GM12892 (cell line): ENCODE data around the gene ARID5A.
"Not testable (repeated sequence)": the region's sequence is repeated elsewhere in the genome, so short reads cannot be mapped to it uniquely, and the experiment has no call there.

Source experiments
- DNase-seq: peaks from one replicate; pipeline ENCODE4 v3.0.0; 2011; ENCODE audit not compliant: insufficient read length
- FAIRE-seq: peaks from 2 replicates; lab custom pipeline; 2011; peaks lifted over from hg19 to GRCh38; lab: Jason Lieb, UNC
- POLR2A ChIP-seq: IDR thresholded peaks from 2 replicates; pipeline ENCODE4 v1.6.1; 2011; ENCODE audit warnings: low read depth, low read length, control low read depth
- POLR2AphosphoS5 ChIP-seq: IDR thresholded peaks from 2 replicates; pipeline ENCODE4 v1.6.1; 2011; ENCODE audit warnings: low read depth, low read length, control low read depth
- TAF1 ChIP-seq: IDR thresholded peaks from 2 replicates; pipeline ENCODE4 v1.6.1; 2011; ENCODE audit warnings: low read depth, mild to moderate bottlenecking, control low read depth, low read length, borderline replicate concordance

ARID5A gene

DNA sequence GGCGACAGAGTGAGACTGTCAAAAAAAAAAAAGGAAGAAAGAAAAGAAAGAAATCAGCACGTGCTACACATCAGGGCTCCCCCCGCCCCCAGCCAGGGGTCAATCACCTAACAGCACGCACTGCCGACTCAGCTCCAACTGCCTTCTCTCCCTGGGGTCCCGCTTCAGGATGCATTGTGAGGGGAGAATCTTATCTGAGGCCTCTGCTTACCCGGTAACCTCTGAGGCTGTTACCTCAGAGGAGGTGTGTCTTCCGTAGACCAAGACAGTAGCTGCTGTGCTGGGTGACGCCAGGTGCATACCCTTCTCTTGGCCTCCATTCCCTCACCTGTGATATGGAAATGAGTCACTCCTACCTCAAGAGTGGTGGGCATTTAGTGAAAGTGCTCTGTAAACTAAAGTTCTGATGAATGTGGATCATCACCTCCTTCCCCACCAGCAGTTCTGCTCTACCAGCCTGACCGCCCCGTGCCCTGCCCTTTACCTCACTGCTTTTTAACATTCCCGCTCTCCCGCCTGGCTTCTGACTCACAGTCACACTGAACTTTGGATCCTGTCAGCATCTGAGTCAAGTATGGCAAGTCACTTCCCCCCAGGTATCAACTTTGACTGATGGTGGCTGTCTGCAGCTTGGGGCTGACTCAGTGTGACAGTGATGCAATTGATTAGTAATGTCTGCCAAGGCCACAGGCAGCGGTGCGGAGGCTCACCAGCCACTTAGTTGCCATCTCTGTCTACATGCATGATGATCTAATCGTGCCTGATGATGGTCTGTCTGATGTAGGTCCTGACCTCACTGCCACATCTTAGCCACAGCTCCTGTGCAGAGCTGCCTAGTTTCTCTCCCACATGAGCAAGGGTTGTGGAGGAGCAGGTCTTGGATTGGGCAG lies 20.1 kb downstream of the ARID5A start:
- DNase-seq: no peak
- peak; percentile 17 for FAIRE-seq
- TF ChIP-seq POLR2AphosphoS5 (no peak), POLR2A (no peak), TAF1 (no peak)

DNA sequence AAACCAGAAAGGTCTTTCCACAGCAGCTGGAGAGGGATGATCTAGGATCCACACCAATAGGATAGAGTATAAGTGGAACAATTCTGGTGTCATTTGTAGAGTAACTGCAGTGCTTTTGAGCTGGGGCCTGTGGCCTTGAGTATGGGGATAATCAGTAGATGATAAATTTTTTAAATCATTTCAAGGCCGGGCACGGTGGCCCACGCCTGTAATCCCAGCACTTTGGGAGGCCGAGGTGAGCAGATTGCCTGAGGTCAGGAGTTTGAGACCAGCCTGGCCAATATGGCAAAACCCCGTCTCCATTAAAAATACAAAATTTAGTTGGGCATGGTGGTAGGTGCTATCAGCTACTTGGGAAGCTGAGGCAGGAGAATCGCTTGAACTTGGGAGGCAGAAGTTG lies 20.9 kb downstream of the ARID5A start:
- DNase-seq, FAIRE-seq: not testable (repeated sequence)

DNA sequence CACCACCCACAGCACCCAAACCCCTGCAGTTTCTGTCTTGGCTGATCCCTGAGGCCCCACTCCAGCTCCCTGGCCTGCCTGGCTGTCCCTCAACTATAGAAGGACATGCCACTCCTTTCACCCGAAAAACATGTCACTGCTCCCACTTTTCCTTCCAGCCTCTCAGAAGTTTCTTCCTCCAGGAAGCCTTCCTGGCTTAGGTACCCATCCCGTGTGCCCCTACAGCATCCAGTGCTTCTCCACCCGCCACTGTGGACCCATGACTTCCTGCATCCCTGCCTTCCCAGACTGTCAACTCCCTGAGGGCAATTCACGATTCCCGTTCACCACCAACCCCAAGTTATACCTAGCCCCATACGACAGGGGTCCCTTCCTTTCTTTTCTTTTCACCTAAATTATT lies 21.5 kb downstream of the ARID5A start:
- DNase-seq: no peak
- no peak for TF ChIP-seq POLR2AphosphoS5
- no peak for TF ChIP-seq TAF1
- no peak for TF ChIP-seq POLR2A
- no peak for FAIRE-seq

DNA sequence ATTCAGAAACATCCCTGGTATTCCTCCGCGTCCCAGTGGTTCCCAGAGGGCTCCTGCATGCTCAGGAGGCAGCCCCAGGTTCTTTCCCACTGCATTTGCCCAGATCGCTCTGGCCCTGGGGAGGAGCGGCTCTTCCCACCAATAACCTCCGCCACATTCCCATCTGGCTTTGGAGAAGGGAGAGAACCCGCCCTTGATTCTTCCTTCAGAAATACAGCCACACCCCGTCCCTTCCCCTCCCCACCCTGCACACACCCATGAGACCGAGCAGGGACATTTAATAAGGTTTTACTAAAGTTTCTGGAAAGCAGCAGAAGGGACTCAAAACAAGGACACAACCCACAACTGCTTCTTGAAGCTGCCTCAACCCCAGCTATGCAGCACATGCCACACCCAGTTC lies 21.9 kb downstream of the ARID5A start:
- TF ChIP-seq TAF1: no peak
- no peak for TF ChIP-seq POLR2A
- no peak for TF ChIP-seq POLR2AphosphoS5
- FAIRE-seq (no peak), DNase-seq (no peak)

DNA sequence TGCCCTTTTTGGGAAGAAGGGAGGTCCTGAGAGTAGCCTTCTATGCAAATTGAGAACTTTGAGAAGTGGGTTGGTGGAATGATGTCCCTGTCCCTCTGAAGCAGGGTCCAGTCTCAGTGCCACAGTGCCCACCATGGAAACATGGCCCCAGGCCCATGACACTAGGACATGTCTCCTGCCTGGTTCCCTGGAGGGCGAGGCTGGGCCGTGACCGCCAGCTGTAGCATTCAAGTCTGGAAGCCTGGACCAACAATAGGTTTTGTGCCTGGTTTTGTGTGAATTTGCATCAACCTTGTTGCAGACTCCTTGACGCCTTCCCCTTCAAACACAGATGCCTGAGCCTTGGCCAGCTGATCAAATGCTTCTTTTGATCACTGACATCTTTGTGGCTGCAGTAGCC lies 27.5 kb downstream of the ARID5A start:
- TF ChIP-seq POLR2AphosphoS5 (no peak), TAF1 (no peak), POLR2A (no peak)
- FAIRE-seq: no peak
- no peak for DNase-seq

DNA sequence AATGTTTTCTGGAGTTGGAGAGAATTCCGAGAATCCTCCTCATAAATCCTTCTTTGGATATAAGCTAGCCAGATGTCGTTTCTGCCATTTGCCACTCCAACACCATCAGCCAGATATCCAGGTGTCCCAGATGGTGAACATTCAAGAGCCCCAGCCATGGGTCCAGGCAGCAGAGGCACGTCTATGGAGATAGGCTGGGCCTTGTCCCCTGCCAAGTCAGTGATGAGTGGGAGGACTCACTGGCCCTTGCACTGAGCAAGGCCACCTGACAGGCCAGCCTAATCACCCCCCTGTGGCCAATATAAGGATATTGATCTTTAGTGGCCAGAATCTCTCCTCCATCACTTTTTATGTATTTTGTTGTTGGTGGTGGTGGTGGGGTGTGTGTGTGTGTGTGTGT lies 28.0 kb downstream of the ARID5A start:
- TF ChIP-seq POLR2AphosphoS5 (no peak), POLR2A (no peak), TAF1 (no peak)
- no peak for DNase-seq
- FAIRE-seq: no peak

DNA sequence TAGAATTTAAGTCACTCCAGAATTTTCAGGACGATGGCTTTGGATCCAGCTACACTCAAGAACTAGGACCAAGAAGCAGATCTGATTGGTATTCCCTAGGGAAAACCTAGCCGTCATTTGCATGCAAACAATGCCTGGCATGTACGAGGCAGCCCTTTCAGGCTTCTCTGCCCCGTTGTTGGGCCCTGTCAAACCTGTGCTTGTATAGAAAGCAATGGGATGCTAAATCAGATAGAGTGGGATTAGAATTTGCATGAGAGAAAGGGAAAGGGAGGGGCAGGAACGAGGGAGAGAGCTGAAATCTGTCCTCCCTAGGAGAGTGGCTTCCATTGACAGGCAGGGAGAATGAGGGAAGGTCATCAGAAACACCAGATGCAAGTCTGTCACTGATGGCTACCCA lies 28.6 kb downstream of the ARID5A start:
- no peak for DNase-seq
- no peak for FAIRE-seq
- TF ChIP-seq POLR2A: no peak
- TF ChIP-seq POLR2AphosphoS5: no peak
- TF ChIP-seq TAF1: no peak

DNA sequence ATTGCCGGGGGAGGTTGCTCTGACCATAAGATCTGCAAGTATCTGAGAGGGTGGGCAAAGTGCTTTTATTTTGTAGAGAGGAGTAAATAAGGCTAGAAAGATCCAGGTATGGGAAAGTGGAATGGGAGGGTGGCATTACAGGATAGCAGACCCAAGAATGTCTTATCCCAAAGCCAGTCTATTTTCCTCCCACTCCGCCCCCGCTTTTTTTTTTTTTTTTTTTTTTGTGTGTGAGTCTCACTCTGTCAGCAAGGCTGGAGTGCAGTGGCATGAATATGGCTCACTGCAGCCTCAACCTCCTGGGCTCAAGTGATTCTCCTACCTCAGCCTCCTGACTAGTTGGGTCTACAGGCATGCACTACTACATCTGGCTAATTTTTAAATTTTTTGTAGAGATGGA lies 31.5 kb downstream of the ARID5A start:
- no peak for TF ChIP-seq POLR2A
- no peak for TF ChIP-seq TAF1
- no peak for TF ChIP-seq POLR2AphosphoS5
- FAIRE-seq (no peak), DNase-seq (no peak)

DNA sequence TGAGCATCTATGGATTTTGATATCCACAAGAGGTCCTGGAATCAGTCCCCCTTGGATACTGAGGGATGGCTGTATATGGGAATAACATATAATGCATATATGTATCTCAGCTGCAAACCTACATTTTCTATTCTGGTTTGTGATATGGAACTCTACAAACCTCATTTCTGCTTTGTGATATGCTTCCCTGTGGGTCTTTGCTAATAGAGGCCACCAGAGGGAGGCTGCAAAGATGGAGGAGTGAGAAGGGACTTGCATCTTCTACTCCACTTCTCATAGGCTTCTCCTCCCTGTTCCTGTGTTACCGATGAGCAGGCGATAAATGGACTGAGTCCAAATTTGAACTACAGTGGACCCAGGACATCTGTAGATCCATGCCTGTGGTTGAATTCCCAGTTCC lies 37.8 kb downstream of the ARID5A start:
- FAIRE-seq: no peak
- DNase-seq: no peak
- TF ChIP-seq POLR2AphosphoS5 (no peak), TAF1 (no peak), POLR2A (no peak)

DNA sequence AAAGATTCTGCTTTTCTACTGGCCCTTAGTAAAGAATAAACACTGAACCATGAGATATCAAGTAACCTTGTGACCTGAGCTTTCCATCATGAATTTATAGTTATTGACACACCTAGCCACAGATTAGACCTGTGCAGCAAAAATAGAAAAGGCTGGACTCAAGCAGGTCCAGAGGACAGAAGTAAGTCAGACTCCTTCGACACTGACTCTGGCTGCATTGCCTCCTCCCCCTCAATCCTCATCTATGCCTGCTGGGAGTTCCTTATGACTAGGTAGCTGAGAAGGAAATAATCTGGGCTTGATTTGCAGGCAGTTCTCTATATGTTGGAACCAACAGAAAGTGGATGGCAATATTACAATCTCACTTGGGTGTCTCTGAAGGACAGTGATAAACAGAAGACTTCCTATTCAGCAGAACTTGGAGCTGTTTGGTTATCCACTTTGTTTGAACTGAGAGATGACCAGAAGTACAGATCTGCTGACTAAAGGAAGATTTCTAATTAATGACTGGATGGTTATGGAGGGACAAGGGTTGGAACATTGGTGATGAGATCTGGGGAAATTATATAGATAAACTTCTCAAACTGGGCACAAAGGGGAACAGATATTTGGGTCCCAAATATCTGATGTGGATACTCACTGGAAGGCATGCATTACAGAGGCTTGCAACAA lies 39.4 kb downstream of the ARID5A start:
- no peak for TF ChIP-seq TAF1
- TF ChIP-seq POLR2AphosphoS5: no peak
- TF ChIP-seq POLR2A: no peak
- FAIRE-seq: no peak
- DNase-seq: no peak

DNA sequence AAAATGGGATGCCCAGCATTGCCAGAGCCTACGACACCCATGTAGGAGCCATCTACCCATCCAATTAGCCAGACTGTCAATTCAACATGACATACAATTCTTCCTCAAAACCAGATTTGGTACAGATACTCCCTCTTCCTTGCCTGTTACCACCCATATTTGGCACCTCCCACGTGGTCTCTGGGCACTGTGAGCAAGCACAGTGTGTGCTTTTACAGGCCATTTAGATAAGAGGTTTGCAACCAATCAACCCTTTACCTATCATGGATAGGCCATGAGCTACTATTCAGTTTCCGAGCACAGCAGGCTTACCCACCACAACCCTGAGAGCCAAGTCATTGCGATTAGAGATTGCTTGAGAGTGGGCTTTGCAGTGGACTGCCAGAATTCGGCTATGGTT lies 40.9 kb downstream of the ARID5A start:
- DNase-seq (no peak), FAIRE-seq (no peak)
- TF ChIP-seq POLR2A (no peak), POLR2AphosphoS5 (no peak), TAF1 (no peak)

DNA sequence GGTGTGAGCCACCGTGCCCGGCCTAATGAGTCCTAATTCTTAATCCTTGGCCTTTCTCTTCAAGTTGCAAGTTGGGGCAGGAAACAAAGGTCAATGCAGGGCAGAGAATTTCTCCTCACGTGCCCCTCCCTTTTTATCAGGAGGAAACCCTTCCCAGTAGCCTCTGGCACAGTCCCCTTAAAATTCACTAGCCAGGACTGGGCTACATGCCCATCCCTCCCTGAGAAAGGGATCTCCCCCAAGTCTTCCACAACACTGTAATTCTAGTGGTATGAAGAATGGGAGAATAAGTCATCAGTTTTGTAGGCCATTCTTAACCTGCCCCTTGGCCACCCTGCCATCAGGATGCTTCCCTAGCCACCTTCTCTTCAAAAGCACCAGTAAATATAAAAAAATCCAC lies 42.2 kb downstream of the ARID5A start:
- TF ChIP-seq POLR2A: no peak
- no peak for FAIRE-seq
- no peak for DNase-seq

DNA sequence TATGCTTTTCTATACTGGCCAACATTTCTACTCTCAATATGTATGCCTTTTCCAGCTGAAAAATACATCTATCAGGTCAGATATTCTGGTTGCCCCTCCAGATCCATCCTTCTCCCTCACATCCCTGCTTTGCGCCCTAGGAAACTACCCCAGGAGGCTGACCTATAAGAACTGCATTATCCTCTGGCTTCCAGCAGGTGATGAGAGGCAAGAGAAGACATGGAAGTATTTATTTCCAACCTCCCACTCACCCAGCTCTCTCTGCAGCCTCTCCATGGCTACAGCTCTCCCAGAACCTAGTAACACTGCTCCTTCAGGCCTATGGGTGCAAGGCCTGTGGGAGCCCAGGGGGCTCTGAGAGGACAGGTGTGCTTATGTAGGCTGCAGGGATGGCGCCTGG lies 42.9 kb downstream of the ARID5A start:
- FAIRE-seq: no peak
- TF ChIP-seq POLR2A (no peak), POLR2AphosphoS5 (no peak), TAF1 (no peak)
- DNase-seq: no peak
